ENCODE measurements around the gene ZNF512B. TPM values are rescaled to one million over a fixed set of nuclear protein-coding genes. Genes with fewer than 3 reads are reported as not detected.
"Not testable (repeated sequence)": the region's sequence is repeated elsewhere in the genome, so short reads cannot be mapped to it uniquely, and the experiment has no call there.

Gene ZNF512B
- total RNA-seq, 1 donor from 2014 or later = 17.6 TPM

DNA sequence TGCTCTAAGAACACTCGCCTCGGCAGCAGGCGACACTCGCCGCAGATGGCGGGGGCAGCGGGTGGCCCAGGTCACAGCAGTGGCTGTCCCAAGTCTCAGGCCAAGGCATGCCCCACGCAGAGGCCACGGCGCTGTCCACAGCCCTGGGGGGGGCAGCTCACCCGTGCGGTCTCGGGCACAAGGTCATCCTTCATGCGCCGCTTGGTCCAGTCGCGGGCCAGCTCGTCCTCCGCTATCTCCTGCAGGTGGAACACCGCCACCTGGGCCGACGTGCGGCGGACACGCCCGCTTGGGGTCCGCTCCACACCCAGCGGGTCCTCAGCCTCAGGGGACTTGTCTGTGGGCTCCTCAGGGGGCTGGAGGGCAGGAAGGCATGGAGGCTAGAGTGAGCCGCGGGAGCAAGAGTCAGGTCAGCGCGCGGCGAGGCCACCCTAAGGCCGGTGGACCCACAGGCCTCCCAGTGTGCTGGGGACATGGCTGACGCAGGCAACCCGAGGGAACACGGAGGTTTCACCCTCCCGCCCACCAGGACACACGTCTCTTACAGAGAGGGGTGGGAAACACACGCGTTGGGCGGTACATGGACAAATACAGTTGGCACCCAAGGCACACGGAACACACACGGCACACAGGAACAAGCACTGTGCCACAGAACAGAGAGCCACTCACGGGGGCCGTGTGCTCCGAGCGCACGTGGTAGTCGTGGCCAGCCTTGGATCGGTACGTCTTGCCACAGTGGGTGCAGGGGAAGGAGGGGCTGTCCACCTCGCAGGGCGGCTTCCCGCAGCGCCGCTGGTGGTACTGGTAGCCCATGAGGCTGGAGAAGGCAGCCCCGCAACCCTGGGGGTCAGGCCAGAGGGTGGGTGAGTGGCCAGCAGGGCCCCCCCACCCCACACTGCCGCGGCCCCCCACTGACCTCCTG is 7.0 kb downstream of the ZNF512B start:
- Histone ChIP-seq H3K36me3 (peaks cover 48% of the 10 kb centered on the region), H3K4me1 (peaks cover 5% of the 10 kb centered on the region), H3K27ac (no peak overlapping the region), H3K4me3 (no peak overlapping the region), H3K9me3 (no peaks in the 10 kb centered on the region), H3K27me3 (no peaks in the 10 kb centered on the region)
- DNase-seq = no peak
- TF ChIP-seq, protein P1, sequence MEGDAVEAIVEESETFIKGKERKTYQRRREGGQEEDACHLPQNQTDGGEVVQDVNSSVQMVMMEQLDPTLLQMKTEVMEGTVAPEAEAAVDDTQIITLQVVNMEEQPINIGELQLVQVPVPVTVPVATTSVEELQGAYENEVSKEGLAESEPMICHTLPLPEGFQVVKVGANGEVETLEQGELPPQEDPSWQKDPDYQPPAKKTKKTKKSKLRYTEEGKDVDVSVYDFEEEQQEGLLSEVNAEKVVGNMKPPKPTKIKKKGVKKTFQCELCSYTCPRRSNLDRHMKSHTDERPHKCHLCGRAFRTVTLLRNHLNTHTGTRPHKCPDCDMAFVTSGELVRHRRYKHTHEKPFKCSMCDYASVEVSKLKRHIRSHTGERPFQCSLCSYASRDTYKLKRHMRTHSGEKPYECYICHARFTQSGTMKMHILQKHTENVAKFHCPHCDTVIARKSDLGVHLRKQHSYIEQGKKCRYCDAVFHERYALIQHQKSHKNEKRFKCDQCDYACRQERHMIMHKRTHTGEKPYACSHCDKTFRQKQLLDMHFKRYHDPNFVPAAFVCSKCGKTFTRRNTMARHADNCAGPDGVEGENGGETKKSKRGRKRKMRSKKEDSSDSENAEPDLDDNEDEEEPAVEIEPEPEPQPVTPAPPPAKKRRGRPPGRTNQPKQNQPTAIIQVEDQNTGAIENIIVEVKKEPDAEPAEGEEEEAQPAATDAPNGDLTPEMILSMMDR (IDR thresholded peaks at IDR 0.05) = no peak
- no peak for ATAC-seq
- intact Hi-C loops (cut with DNase I) = no loop called here

DNA sequence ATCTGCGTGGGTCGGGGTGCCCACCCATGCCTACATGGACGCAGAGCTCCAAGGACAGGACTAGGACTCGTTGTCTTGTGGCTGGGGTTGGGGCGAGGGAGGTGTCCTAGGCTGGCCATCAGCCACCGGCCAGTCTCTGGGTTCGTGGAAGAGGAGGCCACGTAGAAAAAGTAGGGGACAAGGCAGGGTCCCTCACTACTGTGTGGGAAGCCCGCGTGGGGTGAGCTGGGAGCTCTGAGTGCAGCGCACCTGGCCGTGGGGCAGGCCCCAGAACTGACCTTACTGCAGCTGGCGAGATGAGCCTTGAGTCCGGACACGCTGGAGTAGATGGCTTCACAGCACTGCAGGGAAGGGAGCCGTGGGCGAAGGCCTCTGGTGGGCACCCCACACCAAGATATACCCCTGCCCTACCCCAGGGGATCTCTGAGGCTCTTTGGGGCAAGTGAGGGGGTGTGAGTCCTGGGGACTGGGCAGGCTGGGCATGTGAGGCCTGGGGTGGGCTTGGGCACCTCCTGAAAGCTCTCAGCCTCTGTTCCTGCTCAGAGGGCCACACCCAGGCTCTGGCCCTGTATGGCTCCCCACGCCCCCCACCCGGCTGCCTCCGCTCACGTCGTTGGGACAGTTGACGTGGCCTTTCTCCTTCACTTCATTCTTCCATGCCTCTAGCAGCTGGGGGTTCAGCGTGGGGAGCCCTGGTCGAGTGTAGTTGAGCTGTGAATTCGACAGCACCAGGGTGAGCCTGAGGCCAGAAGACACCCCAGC is 7.9 kb downstream of the ZNF512B start:
- intact Hi-C loops (cut with DNase I) = no loop called here
- DNase-seq = no peak
- Histone ChIP-seq H3K9me3 (no peaks in the 10 kb centered on the region), H3K4me1 (peaks cover 13% of the 10 kb centered on the region), H3K36me3 (peaks cover 40% of the 10 kb centered on the region), H3K4me3 (no peak overlapping the region), H3K27me3 (no peaks in the 10 kb centered on the region), H3K27ac (no peak overlapping the region)
- TF ChIP-seq, protein P1 (IDR thresholded peaks at IDR 0.05) = no peak
- no peak for ATAC-seq

GRCh38 chr20:63960654-63961621 is 8.8 kb downstream of the ZNF512B start:
- Histone ChIP-seq H3K4me1 (peaks cover 15% of the 10 kb centered on the region), H3K36me3 (peaks cover 31% of the 10 kb centered on the region)
- H3K27ac ChIP-seq; DNase-seq; H3K4me3 ChIP-seq; ATAC-seq; intact Hi-C loops (cut with DNase I); H3K27me3 ChIP-seq; H3K9me3 ChIP-seq: not testable (repeated sequence)

DNA sequence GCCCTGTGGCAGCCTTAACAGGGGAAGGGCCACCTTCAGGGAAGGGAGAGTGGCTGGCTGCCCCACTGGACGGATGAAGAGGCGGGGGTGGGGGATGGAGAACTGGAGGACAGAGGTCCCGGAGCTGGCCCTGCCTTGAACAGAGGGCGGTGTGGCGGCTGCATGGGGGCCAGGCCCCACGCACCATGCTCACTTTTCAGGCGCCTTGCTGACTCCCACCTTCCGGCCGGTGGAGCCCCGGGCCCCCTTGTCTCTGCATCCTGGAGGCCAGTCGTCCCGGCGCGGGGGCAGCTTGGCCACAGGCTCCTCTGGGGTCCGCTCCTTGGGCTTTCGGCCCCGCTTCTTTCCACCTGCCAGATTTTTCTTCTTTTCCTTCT is 10.0 kb downstream of the ZNF512B start:
- Histone ChIP-seq H3K27me3 (no peaks in the 10 kb centered on the region), H3K4me3 (no peak overlapping the region), H3K27ac (no peak overlapping the region), H3K4me1 (peaks cover 21% of the 10 kb centered on the region), H3K36me3 (peaks cover 31% of the 10 kb centered on the region), H3K9me3 (no peaks in the 10 kb centered on the region)
- ATAC-seq (no peak), DNase-seq (no peak)
- TF ChIP-seq, protein P1 (IDR thresholded peaks at IDR 0.05) = no peak
- intact Hi-C loops (cut with DNase I) = no loop called here

DNA sequence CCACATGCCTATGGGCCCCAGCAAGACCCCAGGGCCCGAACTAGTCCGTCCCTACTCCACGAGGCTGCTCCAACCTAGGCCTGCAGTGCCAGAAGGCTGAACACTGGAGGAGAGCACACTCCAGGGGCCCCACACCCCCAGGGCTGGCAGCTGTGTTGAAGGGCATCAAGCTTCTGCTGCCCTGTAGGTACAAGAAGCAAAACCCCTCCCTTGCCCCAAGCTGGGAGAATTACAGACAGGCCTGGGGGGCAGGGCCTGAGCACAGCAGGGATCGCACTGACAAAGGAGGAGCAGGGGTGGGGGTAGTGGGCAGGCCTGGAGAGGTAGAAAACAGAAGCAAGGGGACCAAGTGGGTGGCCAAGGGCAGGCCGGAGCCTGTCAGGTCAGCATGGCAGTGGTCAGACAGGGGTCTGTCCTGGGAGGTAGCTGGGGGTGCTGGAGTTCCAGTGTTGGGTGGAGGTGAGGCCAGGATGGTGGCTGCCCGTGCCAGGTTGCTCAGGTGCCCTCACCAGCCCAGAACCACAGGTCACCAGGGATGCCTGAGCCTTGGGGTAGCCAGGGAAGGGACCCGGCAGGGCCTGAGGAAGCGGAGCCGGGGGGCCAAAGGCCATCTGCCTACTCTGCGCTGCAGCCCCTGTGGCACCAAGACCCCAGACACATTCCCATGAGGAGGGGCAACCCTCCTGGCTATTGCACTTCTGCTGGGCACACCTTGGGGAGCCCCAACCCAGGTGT is 10.6 kb downstream of the ZNF512B start:
- no peak for DNase-seq
- no peak for ATAC-seq
- H3K4me1 ChIP-seq = peaks cover 27% of the 10 kb centered on the region
- H3K4me3 ChIP-seq = no peak overlapping the region
- no peaks in the 10 kb centered on the region for H3K27me3 ChIP-seq
- intact Hi-C loops (cut with DNase I) = no loop called here
- H3K36me3 ChIP-seq = peaks cover 31% of the 10 kb centered on the region
- H3K27ac ChIP-seq = no peak overlapping the region
- TF ChIP-seq, protein P1 (IDR thresholded peaks at IDR 0.05) = no peak
- H3K9me3 ChIP-seq = no peaks in the 10 kb centered on the region
